Mesenteric fat pad (tissue), 1 donor: ENCODE measurements around the gene TMEM198. TPM values are rescaled to one million over a fixed set of nuclear protein-coding genes. Genes with fewer than 3 reads are reported as not detected.

Experiments
- DNase-seq: peaks from one replicate; pipeline ENCODE4 v3.0.0-alpha.2; 2020; ENCODE audit warnings: low spot score
- long read RNA-seq: library from polyadenylated mRNA; unstranded; transcript quantifications from one replicate; pipeline ENCODE4 v2.0.0, GENCODE V29; 2020
- total RNA-seq: library from RNA; stranded (reverse); fragmentation: NEBNext Ultra II Directional; extraction: Animal tissue kit (Norgen Biotek cat#: 25700); gene quantifications from one replicate; pipeline ENCODE4 v1.2.1, GENCODE V29; 2021
- donor health status: DM: yes; HTN: yes; CAD: no.

The TMEM198 gene
- total RNA-seq: 2.6 TPM
- long read RNA-seq, partial matches to known transcripts: 0 of 4 reads
- long read RNA-seq, other reads (novel, unspliced or antisense): 1 of 4 reads

- peak; percentile 98 for DNase-seq
These were observed at the start of gene TMEM198, which contains the start of gene CHPF for GRCh38 chr2:219543596-219544358. TSS of gene TMEM198 (plus strand) at chr2:219544028. CDS start at chr2:219544728, 700 bp downstream. TSS of gene CHPF (minus strand) at chr2:219543809. CDS start at chr2:219543538, 271 bp downstream.

GRCh38 chr2:219494952-219495530 lies 48.8 kb upstream of the TMEM198 start:
- no peak for DNase-seq

GRCh38 chr2:219495531-219496122 lies 48.2 kb upstream of the TMEM198 start:
- DNase-seq: no peak

- DNase-seq: no peak
These were observed 47.5 kb upstream of the TMEM198 start for GRCh38 chr2:219496247-219496824.

GRCh38 chr2:219496825-219497494 lies 46.9 kb upstream of the TMEM198 start:
- no peak for DNase-seq

GRCh38 chr2:219497495-219498279 lies 46.1 kb upstream of the TMEM198 start:
- DNase-seq: peak; percentile 97

GRCh38 chr2:219498280-219499057 lies 45.4 kb upstream of the TMEM198 start, which contains the start of gene GMPPA:
TSS of gene GMPPA (plus strand) at chr2:219498891. CDS start at chr2:219499976, 1,085 bp downstream.
- peak; percentile 96 for DNase-seq

GRCh38 chr2:219499058-219499307 lies 44.8 kb upstream of the TMEM198 start:
- no peak for DNase-seq

- DNase-seq: no peak
These were observed 44.3 kb upstream of the TMEM198 start for GRCh38 chr2:219499555-219499954.

- no peak for DNase-seq
These were observed 43.7 kb upstream of the TMEM198 start for GRCh38 chr2:219500135-219500534.

- no peak for DNase-seq
These were observed 42.0 kb upstream of the TMEM198 start for GRCh38 chr2:219501849-219502248.

GRCh38 chr2:219502618-219503017 lies 41.2 kb upstream of the TMEM198 start:
- no peak for DNase-seq

- no peak for DNase-seq
These were observed 38.2 kb upstream of the TMEM198 start for GRCh38 chr2:219505585-219505984.

GRCh38 chr2:219506153-219506801 lies 37.6 kb upstream of the TMEM198 start:
- no peak for DNase-seq

GRCh38 chr2:219506802-219507526 lies 36.9 kb upstream of the TMEM198 start:
- DNase-seq: no peak

- DNase-seq: no peak
These were observed 36.0 kb upstream of the TMEM198 start for GRCh38 chr2:219507581-219508443.

- DNase-seq: no peak
These were observed 35.4 kb upstream of the TMEM198 start for GRCh38 chr2:219508444-219508734.
